ENCODE results near the gene NT5DC3. TPM values are rescaled to one million over a fixed set of nuclear protein-coding genes. Genes with fewer than 3 reads are reported as not detected.
A peak's percentile ranks its signal among the peaks of the same experiment; 100 is the strongest.

The NT5DC3 gene
- total RNA-seq, 1 donor from 2014 or later = 6.6 TPM

- FAIRE-seq = no peak
- no peak for TF ChIP-seq CTCF (IDR thresholded peaks at IDR 0.05; ENCODE audit: insufficient read depth, low read length, severe bottlenecking)
- H3K4me3 ChIP-seq (ENCODE audit: low read depth, low read length) = no peak overlapping the region
- no peak for DNase-seq (ENCODE audit: low read depth)
- H3K27me3 ChIP-seq (ENCODE audit: control insufficient read depth, insufficient read depth, low read length) = no peaks in the 10 kb centered on the region
- H3K36me3 ChIP-seq (ENCODE audit: control insufficient read depth, insufficient read depth, low read length) = no peaks in the 10 kb centered on the region
Measured at GRCh38 chr12:103755425-103755824, 85.6 kb downstream of the NT5DC3 start.

DNA sequence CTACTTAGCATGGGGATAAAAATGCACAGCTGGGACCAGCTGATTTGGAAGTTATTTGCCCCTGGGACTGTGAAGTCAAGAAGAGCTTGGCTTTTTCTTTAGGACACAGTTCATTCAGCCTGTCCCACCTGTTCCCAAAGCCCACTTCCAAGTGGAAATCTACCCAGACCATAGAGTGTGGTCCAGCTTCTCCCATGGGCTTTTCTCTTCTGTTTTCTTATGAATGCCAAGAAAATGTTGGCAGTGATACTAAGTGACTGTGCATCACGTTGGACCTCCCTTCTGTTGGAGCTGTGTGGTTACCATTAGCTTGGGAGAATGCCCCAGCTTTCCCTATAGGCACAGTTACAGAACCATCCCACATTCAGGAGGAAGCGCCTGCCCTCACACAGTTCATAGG, 89.4 kb downstream of the NT5DC3 start:
- Histone ChIP-seq H3K4me3 (ENCODE audit: low read depth, low read length) (no peak overlapping the region), H3K27me3 (ENCODE audit: control insufficient read depth, insufficient read depth, low read length) (no peaks in the 10 kb centered on the region), H3K36me3 (ENCODE audit: control insufficient read depth, insufficient read depth, low read length) (no peaks in the 10 kb centered on the region)
- DNase-seq (ENCODE audit: low read depth) (no peak), FAIRE-seq (no peak)
- TF ChIP-seq CTCF (IDR thresholded peaks at IDR 0.05; ENCODE audit: insufficient read depth, low read length, severe bottlenecking) = no peak

- peak; percentile 43 for FAIRE-seq
- H3K27me3 ChIP-seq (ENCODE audit: control insufficient read depth, insufficient read depth, low read length) = no peaks in the 10 kb centered on the region
- TF ChIP-seq CTCF (IDR thresholded peaks at IDR 0.05; ENCODE audit: insufficient read depth, low read length, severe bottlenecking) = no peak
- no peak for DNase-seq (ENCODE audit: low read depth)
- H3K36me3 ChIP-seq (ENCODE audit: control insufficient read depth, insufficient read depth, low read length) = no peaks in the 10 kb centered on the region
- H3K4me3 ChIP-seq (ENCODE audit: low read depth, low read length) = no peak overlapping the region
Measured at GRCh38 chr12:103751171-103751570, 89.9 kb downstream of the NT5DC3 start.

DNA sequence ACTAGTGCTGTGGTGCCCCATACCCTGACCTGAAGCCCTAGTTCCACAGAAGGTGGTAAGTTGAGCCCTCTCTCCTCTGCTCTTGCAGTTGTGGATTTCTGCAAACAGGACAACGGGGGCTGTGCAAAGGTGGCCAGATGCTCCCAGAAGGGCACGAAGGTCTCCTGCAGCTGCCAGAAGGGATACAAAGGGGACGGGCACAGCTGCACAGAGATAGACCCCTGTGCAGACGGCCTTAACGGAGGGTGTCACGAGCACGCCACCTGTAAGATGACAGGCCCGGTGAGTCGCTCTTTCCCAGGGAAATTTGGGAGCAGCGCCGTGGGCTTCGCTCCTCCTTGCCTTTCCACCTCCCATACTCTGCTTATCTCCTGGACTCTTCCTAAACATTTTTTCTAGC, 92.2 kb downstream of the NT5DC3 start:
- TF ChIP-seq CTCF (IDR thresholded peaks at IDR 0.05; ENCODE audit: insufficient read depth, low read length, severe bottlenecking) = no peak
- no peak overlapping the region for H3K4me3 ChIP-seq (ENCODE audit: low read depth, low read length)
- no peak for DNase-seq (ENCODE audit: low read depth)
- FAIRE-seq = no peak
- no peaks in the 10 kb centered on the region for H3K27me3 ChIP-seq (ENCODE audit: control insufficient read depth, insufficient read depth, low read length)
- no peaks in the 10 kb centered on the region for H3K36me3 ChIP-seq (ENCODE audit: control insufficient read depth, insufficient read depth, low read length)

- DNase-seq (ENCODE audit: low read depth) (peak; percentile 77), FAIRE-seq (no peak)
- Histone ChIP-seq H3K36me3 (ENCODE audit: control insufficient read depth, insufficient read depth, low read length) (no peaks in the 10 kb centered on the region), H3K4me3 (ENCODE audit: low read depth, low read length) (no peak overlapping the region), H3K27me3 (ENCODE audit: control insufficient read depth, insufficient read depth, low read length) (no peaks in the 10 kb centered on the region)
- TF ChIP-seq CTCF (IDR thresholded peaks at IDR 0.05; ENCODE audit: insufficient read depth, low read length, severe bottlenecking) = no peak
Measured at GRCh38 chr12:103748002-103748401, 93.0 kb downstream of the NT5DC3 start.

DNA sequence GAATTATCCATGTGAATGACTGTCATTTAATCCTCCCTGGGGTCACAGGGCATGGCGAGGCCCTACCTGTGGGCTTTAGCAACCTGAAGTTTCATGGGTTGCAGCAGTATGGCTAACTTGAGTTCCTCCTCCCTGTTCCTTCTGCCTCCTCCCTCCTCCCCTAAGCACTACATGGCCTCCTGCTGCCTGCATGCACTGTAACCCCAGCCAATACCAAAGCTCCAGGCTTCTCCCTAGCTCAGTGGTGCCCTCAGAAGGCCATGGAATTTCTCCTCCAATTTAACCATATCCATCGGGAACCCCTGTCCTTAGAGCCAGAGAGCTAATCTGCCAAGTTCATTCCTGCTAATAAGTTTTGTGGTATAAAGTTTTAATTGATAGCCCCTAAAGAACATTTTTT, 95.1 kb downstream of the NT5DC3 start:
- DNase-seq (ENCODE audit: low read depth) (no peak), FAIRE-seq (no peak)
- H3K27me3 ChIP-seq (ENCODE audit: control insufficient read depth, insufficient read depth, low read length) = no peaks in the 10 kb centered on the region
- H3K36me3 ChIP-seq (ENCODE audit: control insufficient read depth, insufficient read depth, low read length) = no peaks in the 10 kb centered on the region
- H3K4me3 ChIP-seq (ENCODE audit: low read depth, low read length) = no peak overlapping the region
- TF ChIP-seq CTCF (IDR thresholded peaks at IDR 0.05; ENCODE audit: insufficient read depth, low read length, severe bottlenecking) = no peak
